Urinary bladder (tissue), 2 donors: ENCODE measurements around the gene AGR3. TPM values are rescaled to one million over a fixed set of nuclear protein-coding genes. Genes with fewer than 3 reads are reported as not detected.

Experiments used
- polyA plus RNA-seq: library from polyadenylated mRNA; stranded (reverse); fragments of 200-250 nt; gene quantifications from one replicate; pipeline ENCODE4 v1.2.3, GENCODE V29; 2013
- small RNA-seq: library from RNA; depleted of rRNA; stranded (forward); fragments of <200 nt; gene quantifications from one replicate; pipeline ENCODE3, GENCODE V24; 2014
- total RNA-seq: library from RNA; depleted of rRNA; stranded (reverse); fragments of >200 nt; gene quantifications from one replicate; pipeline ENCODE4 v1.2.3, GENCODE V29; 2014
- donor health status: healthy.

Gene AGR3
- total and polyA plus RNA-seq, 2 donors, result 6.8 to 16.8 TPM

Small RNAs within 50 kb of the gene (small RNA-seq; reads per million reads assigned to genes)
- gene AC098592.2, result not detected

Other genes with a start within 250 kb of the AGR3 start
- gene ANKMY2, start 236.2 kb downstream of the AGR3 start, total RNA-seq, result 53.1 TPM
- 20.6 TPM for gene ANKMY2, start 236.2 kb downstream of the AGR3 start, polyA plus RNA-seq
- gene BZW2, start 235.8 kb downstream of the AGR3 start, total RNA-seq, result 70.1 TPM
- 68.9 TPM for gene BZW2, start 235.8 kb downstream of the AGR3 start, polyA plus RNA-seq
- gene TSPAN13, start 128.2 kb downstream of the AGR3 start, total RNA-seq, result 26.2 TPM
- gene TSPAN13, start 128.2 kb downstream of the AGR3 start, polyA plus RNA-seq, result 38.5 TPM
- 88.3 TPM for gene AGR2, start 77.0 kb downstream of the AGR3 start, total RNA-seq
- gene AGR2, start 77.0 kb downstream of the AGR3 start, polyA plus RNA-seq, result 57.3 TPM